Activated effector memory CD4-positive, alpha-beta T cell treated with anti-CD3 and anti-CD28 coated beads, Interleukin-2, amount 50 U/mL, for 16 hours (primary cell): Measurements from ENCODE around the gene SGMS1.

Experiments
- DNase-seq: peaks from one replicate; pipeline ENCODE4 v3.0.0-alpha.2; 2020

SGMS1 gene

GRCh38 chr10:50324680-50325393 is 298.9 kb downstream of the SGMS1 start:
- DNase-seq: no peak

DNA sequence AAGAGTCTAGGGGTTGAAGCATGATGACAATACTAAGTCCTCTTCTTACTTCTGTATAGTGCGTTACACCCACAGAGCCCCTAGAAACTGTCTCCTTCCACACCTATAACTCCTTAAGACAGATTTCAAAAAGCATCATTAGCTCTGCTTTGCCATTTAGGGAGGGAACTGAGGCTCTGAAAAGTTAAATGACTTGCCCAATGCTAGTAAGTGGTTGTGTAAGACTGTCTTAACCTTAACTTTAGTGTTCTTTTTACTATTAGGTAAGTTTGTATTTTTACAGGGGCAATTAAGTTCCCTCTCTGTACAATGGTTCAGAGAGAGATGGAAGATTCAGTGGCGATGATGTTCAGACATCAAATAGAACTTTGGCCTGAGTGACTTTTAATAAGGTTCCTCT is 299.7 kb downstream of the SGMS1 start:
- DNase-seq: no peak

DNA sequence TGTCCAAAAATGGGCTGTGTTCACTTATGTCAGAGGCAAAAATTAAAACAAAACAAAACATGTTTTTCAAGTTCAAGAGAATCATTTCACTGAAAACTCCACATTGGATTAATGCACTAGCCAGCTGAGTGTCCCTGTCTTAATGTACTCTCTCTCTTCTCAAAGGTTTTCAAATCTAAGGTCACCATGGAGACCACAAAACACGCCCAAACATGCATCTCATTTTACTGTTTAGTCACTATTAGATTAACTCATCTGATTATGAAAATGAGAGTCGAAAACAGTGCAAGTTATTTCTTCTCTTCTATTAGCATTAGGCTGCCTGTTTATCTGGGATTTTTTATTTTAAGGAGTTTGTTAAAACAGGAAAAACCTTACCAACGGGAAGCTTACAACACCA is 301.7 kb downstream of the SGMS1 start:
- DNase-seq: no peak

GRCh38 chr10:50318129-50318528 is 305.6 kb downstream of the SGMS1 start:
- no peak for DNase-seq

GRCh38 chr10:50316695-50317648 is 306.8 kb downstream of the SGMS1 start:
- no peak for DNase-seq

DNA sequence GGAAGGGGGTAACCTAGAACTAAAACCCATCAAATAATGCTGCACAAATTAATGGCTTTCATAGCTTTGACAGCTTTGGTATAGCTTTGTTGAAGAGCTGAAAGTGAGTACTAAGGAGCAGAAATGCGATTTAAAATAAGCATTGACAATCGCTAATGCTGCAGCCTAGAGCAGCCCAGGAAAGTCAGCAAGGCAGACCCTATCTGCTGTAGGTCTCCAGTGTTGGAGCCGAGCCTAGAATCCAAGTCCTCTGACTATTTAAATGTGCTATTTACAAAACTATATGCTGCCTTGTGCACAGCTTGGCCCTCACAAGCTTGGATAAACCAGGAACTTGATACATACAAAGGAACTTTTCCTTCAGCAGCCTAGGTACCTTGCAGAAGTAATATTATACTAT is 307.6 kb downstream of the SGMS1 start:
- no peak for DNase-seq

DNA sequence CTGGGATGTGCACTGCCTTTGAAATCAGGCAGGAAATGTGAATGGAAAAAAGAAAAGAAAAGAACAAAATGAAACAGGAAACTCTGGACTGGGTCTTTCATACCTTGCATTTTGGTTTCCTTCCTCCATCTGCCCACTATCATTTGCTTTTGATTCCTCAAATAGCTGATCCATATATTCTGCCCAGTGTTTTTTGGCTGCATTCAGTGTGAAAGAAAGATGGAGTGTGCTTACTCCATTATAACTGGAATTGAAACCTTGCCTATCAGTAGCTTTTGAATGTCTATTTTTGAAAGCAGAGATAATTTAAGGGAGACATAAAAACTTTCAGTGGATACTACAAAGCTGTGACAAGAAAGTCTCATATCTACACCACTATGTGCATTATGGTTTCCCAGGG is 308.3 kb downstream of the SGMS1 start:
- DNase-seq: no peak

DNA sequence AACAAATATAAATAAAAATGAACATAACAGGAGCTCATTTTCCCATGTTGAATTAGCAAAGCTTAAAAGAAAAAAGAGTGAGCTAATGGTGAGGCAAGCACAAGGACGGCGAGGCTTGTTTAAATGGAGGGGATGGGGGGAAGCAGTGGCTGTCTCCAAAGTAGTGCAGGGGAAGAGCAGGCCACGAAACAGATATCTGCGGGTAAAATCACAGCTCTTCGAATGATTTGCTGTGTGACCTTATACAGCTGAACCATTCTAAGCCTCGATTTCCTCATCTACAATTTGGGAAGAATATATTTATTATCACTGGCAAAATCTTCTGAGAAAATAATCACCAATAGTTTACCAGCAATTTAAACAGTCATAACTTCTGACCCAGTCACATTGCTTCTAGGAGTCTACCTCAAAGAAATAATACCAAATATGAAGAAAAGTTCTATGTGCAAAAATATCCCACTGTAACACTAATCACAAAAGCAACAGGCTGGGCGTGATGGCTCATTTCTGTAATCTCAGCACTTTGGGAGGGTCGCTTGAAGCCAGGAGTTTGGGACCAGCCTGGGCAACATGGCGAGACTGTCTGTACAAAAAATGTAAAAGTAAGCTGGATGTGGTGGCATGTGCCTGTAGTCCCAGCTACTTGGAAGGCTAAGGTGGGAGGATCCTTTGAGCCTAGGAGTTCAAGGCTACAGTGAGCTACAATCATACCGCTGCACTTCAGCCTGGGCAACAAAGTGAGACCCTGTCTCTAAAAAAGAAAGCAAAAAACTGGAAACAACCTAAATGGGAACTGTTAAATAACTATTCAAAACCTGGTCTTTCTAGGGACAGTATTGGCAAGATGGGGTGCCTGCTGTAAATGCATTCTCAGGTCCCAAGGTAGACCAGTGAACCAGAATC is 309.3 kb downstream of the SGMS1 start:
- no peak for DNase-seq

- DNase-seq: no peak
Observed at GRCh38 chr10:50312464-50313437, 311.0 kb downstream of the SGMS1 start.

- DNase-seq: peak; percentile 67
Observed at GRCh38 chr10:50310560-50311174, 313.1 kb downstream of the SGMS1 start.

- no peak for DNase-seq
Observed at GRCh38 chr10:50309342-50309741, 314.4 kb downstream of the SGMS1 start.

DNA sequence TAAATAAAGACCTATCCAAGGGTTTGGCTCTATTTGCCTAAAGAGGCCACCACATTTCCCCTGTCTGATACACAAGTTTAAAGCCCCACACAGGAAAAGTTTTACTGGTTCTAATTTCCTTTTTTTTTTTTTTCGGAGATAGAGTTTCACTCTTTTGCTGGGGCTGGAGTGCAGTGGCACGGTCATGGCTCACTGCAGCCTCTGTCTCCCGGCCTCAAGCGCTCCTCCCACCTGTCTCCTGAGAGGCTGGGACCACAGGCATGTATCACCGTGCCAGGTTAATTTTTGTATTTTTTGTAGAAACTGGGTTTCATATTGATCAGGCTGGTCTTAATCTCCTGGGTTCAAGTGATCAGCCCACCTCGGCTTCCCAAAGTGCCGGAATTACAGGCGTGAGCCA is 319.1 kb downstream of the SGMS1 start:
- DNase-seq: no peak

- DNase-seq: no peak
Observed at GRCh38 chr10:50299948-50300669, 323.6 kb downstream of the SGMS1 start.

DNA sequence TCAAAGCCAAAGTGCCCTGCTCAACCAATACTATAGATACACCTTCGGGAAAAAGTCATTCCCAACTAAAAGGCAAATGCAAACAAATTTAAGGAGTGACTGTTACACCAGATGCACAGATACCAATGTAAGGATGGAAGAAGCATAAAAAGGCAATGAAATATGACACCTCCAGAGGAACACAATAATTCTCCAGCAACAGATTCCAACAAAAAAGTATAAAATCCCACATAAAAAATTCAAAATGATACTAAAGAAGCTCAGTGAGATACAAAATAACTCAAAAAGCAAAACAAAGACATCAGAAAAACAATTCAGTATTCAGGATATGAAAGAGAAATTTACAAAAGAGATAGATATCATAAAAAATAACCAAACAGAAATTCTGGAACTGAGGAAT is 328.4 kb downstream of the SGMS1 start:
- no peak for DNase-seq

- DNase-seq: no peak
Observed at GRCh38 chr10:50294582-50294981, 329.2 kb downstream of the SGMS1 start.

- no peak for DNase-seq
Observed at GRCh38 chr10:50293513-50294313, 330.0 kb downstream of the SGMS1 start.

- DNase-seq: no peak
Observed at GRCh38 chr10:50291261-50291850, 332.4 kb downstream of the SGMS1 start.

GRCh38 chr10:50289196-50289595 is 334.6 kb downstream of the SGMS1 start:
- DNase-seq: no peak
